Hepatocyte (in vitro differentiated cells): ENCODE data around the gene GPR152. TPM values are rescaled to one million over a fixed set of nuclear protein-coding genes. Genes with fewer than 3 reads are reported as not detected.
"Not testable (repeated sequence)": the region's sequence is repeated elsewhere in the genome, so short reads cannot be mapped to it uniquely, and the experiment has no call there.

Experiments used
- DNase-seq: peaks from one replicate; pipeline ENCODE4 v3.0.0-alpha.2; 2016; ENCODE audit warnings: low spot score
- H2AFZ ChIP-seq: fragments of 200-600 bp; sonication (generic); 2 replicates; pipeline ENCODE4 v1.6.0; 2016; ENCODE audit warnings: antibody characterized with exemption, mild to moderate bottlenecking
- H3K27ac ChIP-seq: fragments of 200-600 bp; sonication (generic); 2 replicates; pipeline ENCODE4 v1.5.1; 2016; ENCODE audit warnings: mild to moderate bottlenecking
- H3K27me3 ChIP-seq: fragments of 200-600 bp; sonication (generic); 2 replicates; pipeline ENCODE4 v1.6.1; 2016
- H3K36me3 ChIP-seq: fragments of 200-600 bp; sonication (generic); replicated peaks from 2 replicates; pipeline ENCODE4 v1.5.1; 2016; ENCODE audit warnings: low read depth; ENCODE audit not compliant: insufficient read depth
- H3K4me1 ChIP-seq: fragments of 200-600 bp; sonication (generic); 2 replicates; pipeline ENCODE4 v1.5.1; 2016; ENCODE audit warnings: mild to moderate bottlenecking, moderate library complexity; ENCODE audit not compliant: insufficient read depth
- H3K4me2 ChIP-seq: fragments of 200-600 bp; sonication (generic); 2 replicates; pipeline ENCODE4 v1.6.0; 2016
- H3K4me3 ChIP-seq: fragments of 200-600 bp; sonication (generic); 2 replicates; pipeline ENCODE4 v1.5.1; 2016; ENCODE audit warnings: mild to moderate bottlenecking
- H3K79me2 ChIP-seq: fragments of 200-600 bp; sonication (generic); 2 replicates; pipeline ENCODE4 v1.6.0; 2017; ENCODE audit warnings: mild to moderate bottlenecking
- H3K9me2 ChIP-seq: fragments of 200-600 bp; sonication (generic); replicated peaks from 2 replicates; pipeline ENCODE4 v1.6.0; 2017; ENCODE audit warnings: mild to moderate bottlenecking; ENCODE audit not compliant: insufficient read depth
- H3K9me3 ChIP-seq: fragments of 200-600 bp; sonication (generic); 2 replicates; pipeline ENCODE4 v1.5.1; 2016; ENCODE audit warnings: low read depth, mild to moderate bottlenecking
- H4K20me1 ChIP-seq: fragments of 200-600 bp; sonication (generic); 2 replicates; pipeline ENCODE4 v1.6.0; 2016; ENCODE audit warnings: mild to moderate bottlenecking; ENCODE audit not compliant: insufficient read depth, poor library complexity, severe bottlenecking
- EZH2 ChIP-seq: fragments of 200-600 bp; sonication (generic); IDR thresholded peaks from 2 replicates; pipeline ENCODE4 v1.6.1; 2016; ENCODE audit warnings: antibody characterized with exemption, mild to moderate bottlenecking, borderline replicate concordance
- EZH2phosphoT487 ChIP-seq: fragments of 200-600 bp; sonication (generic); IDR thresholded peaks from one replicate; pipeline ENCODE4 v1.6.1; 2018; ENCODE audit warnings: antibody characterized with exemption, mild to moderate bottlenecking, low read depth, moderate library complexity; ENCODE audit not compliant: unreplicated experiment, severe bottlenecking
- WGBS: methylation state at CpG from one replicate; pipeline ENCODE4 v1.1.6; 2016; ENCODE audit warnings: low lambda C conversion rate; ENCODE audit errors: missing lambda C conversion rate; 5-methylcytosine and 5-hydroxymethylcytosine counted together
- polyA plus RNA-seq: library from polyadenylated mRNA; unstranded; fragments of >200 nt; fragmentation: Nextera tagmentation; extraction: Ambion mirVana; gene quantifications from 2 replicates; pipeline ENCODE4 v1.2.1, GENCODE V29; 2016
- total RNA-seq: library from RNA; depleted of rRNA; stranded (reverse); fragments of >200 nt; gene quantifications from 2 replicates; pipeline ENCODE4 v1.2.3, GENCODE V29; 2014
- TF ChIP-seq, protein P1 (sequence below): fragments of 200-600 bp; sonication (generic); IDR thresholded peaks from 2 replicates; pipeline ENCODE4 v1.5.1; 2016; ENCODE audit warnings: antibody characterized with exemption, mild to moderate bottlenecking; ENCODE audit not compliant: poor library complexity

The GPR152 gene
- total and polyA plus RNA-seq, 2 experiments from 2014 or later, result not detected

DNA sequence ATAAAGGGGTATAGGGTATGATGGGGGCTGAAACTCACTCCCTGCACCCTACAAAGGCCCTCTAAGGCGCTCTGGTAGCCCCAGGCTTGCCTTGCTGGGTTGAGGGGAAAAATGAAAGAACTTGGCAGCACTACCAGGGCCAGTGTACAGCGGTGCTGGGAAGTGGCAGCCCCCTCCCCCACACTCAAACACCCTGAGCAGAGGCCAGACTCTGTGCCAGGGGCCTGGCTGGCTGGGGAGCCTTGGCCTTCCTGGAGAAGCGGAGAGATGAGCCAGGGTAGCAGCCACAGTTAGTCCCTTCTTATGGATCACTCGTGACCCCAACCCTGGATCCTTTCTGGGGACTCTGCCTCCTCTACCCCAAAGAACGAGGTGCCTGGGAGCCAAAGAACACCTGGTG is 13.8 kb upstream of the GPR152 start:
- no peaks in the 10 kb centered on the region for H3K9me2 ChIP-seq
- H3K36me3 ChIP-seq, result no peaks in the 10 kb centered on the region
- H4K20me1 ChIP-seq, result no peaks in the 10 kb centered on the region
- WGBS, result 96% methylated on average over 5 of the region's 5 CpGs
- no peak overlapping the region for H3K4me3 ChIP-seq
- DNase-seq, result no peak
- no peaks in the 10 kb centered on the region for H3K9me3 ChIP-seq
- H3K27me3 ChIP-seq, result no peaks in the 10 kb centered on the region
- no peak overlapping the region for H3K4me2 ChIP-seq
- H2AFZ ChIP-seq, result no peak overlapping the region
- TF ChIP-seq, protein P1, sequence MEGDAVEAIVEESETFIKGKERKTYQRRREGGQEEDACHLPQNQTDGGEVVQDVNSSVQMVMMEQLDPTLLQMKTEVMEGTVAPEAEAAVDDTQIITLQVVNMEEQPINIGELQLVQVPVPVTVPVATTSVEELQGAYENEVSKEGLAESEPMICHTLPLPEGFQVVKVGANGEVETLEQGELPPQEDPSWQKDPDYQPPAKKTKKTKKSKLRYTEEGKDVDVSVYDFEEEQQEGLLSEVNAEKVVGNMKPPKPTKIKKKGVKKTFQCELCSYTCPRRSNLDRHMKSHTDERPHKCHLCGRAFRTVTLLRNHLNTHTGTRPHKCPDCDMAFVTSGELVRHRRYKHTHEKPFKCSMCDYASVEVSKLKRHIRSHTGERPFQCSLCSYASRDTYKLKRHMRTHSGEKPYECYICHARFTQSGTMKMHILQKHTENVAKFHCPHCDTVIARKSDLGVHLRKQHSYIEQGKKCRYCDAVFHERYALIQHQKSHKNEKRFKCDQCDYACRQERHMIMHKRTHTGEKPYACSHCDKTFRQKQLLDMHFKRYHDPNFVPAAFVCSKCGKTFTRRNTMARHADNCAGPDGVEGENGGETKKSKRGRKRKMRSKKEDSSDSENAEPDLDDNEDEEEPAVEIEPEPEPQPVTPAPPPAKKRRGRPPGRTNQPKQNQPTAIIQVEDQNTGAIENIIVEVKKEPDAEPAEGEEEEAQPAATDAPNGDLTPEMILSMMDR, result no peak
- no peak for TF ChIP-seq EZH2phosphoT487
- no peak overlapping the region for H3K27ac ChIP-seq
- H3K4me1 ChIP-seq, result peaks cover 8% of the 10 kb centered on the region
- peaks cover 37% of the 10 kb centered on the region for H3K79me2 ChIP-seq

DNA sequence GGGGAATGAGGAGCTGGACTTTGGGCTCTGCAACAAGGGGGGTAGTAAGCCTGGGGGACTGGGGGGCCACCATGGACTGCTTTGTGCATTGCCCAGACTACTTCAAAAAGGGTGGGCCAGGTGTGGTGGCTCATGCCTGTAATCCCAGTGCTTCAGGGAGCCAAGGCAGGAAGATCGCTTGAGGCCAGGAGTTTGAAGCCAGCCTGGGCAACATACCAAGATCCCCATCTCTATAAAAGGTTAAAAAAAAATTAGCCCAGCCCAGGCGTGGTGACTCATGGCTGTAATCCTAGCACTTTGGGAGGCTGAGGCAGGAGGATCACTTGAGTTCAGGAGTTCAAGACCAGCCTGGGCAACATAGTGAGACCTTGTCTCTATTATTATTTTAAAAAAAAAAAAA is 13.0 kb upstream of the GPR152 start:
- Histone ChIP-seq H3K4me2 (peak overlapping the region; percentile 88), H3K27ac (peak overlapping the region; percentile 98), H3K79me2 (peaks cover 37% of the 10 kb centered on the region)
- H3K27me3 ChIP-seq, DNase-seq, H3K36me3 ChIP-seq, H2AFZ ChIP-seq, H3K4me3 ChIP-seq, H4K20me1 ChIP-seq, H3K4me1 ChIP-seq, H3K9me3 ChIP-seq, H3K9me2 ChIP-seq: not testable (repeated sequence)
- WGBS, result 88% methylated on average over 2 of the region's 2 CpGs

DNA sequence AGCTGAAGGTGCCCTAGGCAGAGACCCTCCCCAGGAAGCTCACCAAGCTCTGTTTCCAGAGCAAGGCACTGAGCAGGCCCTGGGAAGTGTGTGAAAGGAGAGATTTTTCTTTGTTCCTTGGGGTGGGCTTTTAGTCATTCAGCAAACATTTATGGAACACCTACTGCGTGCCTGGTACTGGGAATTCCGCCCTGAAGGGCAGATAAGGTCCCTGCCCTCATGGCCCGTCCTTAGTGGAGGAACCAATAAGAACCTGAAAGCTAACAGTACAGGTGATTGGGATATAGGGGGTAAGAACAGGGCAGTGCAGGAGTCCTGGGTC is 12.6 kb upstream of the GPR152 start:
- peak overlapping the region; percentile 88 for H3K4me2 ChIP-seq
- H3K79me2 ChIP-seq, result peaks cover 37% of the 10 kb centered on the region
- peak overlapping the region; percentile 60 for H3K4me3 ChIP-seq
- 46% methylated on average over 3 of the region's 3 CpGs for WGBS
- H2AFZ ChIP-seq, result peak overlapping the region; percentile 43
- no peaks in the 10 kb centered on the region for H3K27me3 ChIP-seq
- TF ChIP-seq EZH2phosphoT487, result no peak
- TF ChIP-seq, protein P1, result no peak
- TF ChIP-seq EZH2, result no peak
- H3K27ac ChIP-seq, result peak overlapping the region; percentile 98
- no peaks in the 10 kb centered on the region for H3K9me3 ChIP-seq
- no peaks in the 10 kb centered on the region for H3K36me3 ChIP-seq
- DNase-seq, result peak; percentile 45
- no peaks in the 10 kb centered on the region for H3K9me2 ChIP-seq
- no peaks in the 10 kb centered on the region for H4K20me1 ChIP-seq
- peaks cover 8% of the 10 kb centered on the region for H3K4me1 ChIP-seq

DNA sequence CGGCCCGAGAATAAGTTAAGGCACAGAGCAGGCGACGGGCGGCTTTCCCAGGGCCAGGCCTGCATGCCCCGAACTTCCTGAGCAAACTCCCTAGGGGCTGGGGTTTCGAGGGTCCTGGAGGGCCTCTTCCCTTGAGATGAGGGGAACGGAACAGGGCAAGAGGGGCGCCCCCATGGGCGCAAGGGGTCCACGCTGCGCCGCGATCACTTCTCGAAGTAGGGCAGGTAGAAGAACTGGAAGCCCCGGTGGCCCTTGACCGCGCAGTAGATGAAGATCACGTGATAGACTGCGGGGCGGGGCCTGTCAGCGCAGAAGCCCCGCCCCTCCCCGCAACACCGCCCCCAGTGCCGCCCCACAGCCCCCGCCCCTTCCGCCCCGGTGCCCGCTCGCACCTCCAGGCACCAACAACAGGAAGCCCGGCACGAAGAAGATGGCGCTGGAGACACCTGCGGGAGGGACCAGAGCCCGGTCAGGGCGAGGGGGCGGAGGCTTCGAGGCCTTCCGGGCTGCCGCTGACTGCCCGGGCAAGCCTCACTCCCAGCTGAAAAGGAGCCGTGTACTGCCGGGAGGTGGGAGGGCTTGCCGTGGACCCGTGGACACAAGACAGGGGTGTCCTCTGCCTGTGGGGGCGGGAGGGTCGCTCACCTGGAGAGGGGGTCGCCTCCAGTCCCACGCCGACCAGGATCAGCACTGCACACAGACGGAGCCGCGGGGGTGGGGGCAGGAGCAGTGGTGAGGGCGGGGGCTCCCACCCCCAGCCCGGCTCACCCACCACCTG is 12.1 kb upstream of the GPR152 start:
- no peaks in the 10 kb centered on the region for H4K20me1 ChIP-seq
- peaks cover 37% of the 10 kb centered on the region for H3K79me2 ChIP-seq
- H3K4me3 ChIP-seq, result peak overlapping the region; percentile 60
- 26% methylated on average over 45 of the region's 56 CpGs for WGBS
- peak overlapping the region; percentile 88 for H3K4me2 ChIP-seq
- H3K4me1 ChIP-seq, result peaks cover 8% of the 10 kb centered on the region
- TF ChIP-seq EZH2phosphoT487 (no peak), EZH2 (no peak)
- TF ChIP-seq, protein P1, result no peak
- peak overlapping the region; percentile 98 for H3K27ac ChIP-seq
- H2AFZ ChIP-seq, result peak overlapping the region; percentile 61
- H3K27me3 ChIP-seq, result no peaks in the 10 kb centered on the region
- H3K9me2 ChIP-seq, result no peaks in the 10 kb centered on the region
- H3K36me3 ChIP-seq, result no peaks in the 10 kb centered on the region
- peak; percentile 93 for DNase-seq
- no peaks in the 10 kb centered on the region for H3K9me3 ChIP-seq
